ENCODE measurements around the gene RPTOR. TPM values are rescaled to one million over a fixed set of nuclear protein-coding genes. Genes with fewer than 3 reads are reported as not detected.

RPTOR gene
- total RNA-seq, 4 donors from 2014 or later: 18.7 to 35.4 (median 21.0) TPM

- TF ChIP-seq CTCF (IDR thresholded peaks at IDR 0.05; ENCODE audit: low read depth): no peak
These were observed 17.0 kb downstream of the RPTOR start for GRCh38 chr17:80561541-80562114.

- TF ChIP-seq CTCF (IDR thresholded peaks at IDR 0.05; ENCODE audit: low read depth): no peak
These were observed 19.9 kb downstream of the RPTOR start for GRCh38 chr17:80564545-80564944.

GRCh38 chr17:80565343-80566053, 20.9 kb downstream of the RPTOR start:
- TF ChIP-seq CTCF (IDR thresholded peaks at IDR 0.05; ENCODE audit: low read depth): no peak

- TF ChIP-seq CTCF (IDR thresholded peaks at IDR 0.05; ENCODE audit: low read depth): no peak
These were observed 21.4 kb downstream of the RPTOR start for GRCh38 chr17:80566054-80566400.

- TF ChIP-seq CTCF (IDR thresholded peaks at IDR 0.05; ENCODE audit: low read depth): no peak
These were observed 23.6 kb downstream of the RPTOR start for GRCh38 chr17:80568246-80568645.

- no peak for TF ChIP-seq CTCF (IDR thresholded peaks at IDR 0.05; ENCODE audit: low read depth)
These were observed 25.3 kb downstream of the RPTOR start for GRCh38 chr17:80569924-80570323.

GRCh38 chr17:80573701-80574100, 29.1 kb downstream of the RPTOR start:
- no peak for TF ChIP-seq CTCF (IDR thresholded peaks at IDR 0.05; ENCODE audit: low read depth)
